Common myeloid progenitor, CD34-positive (primary cell): ENCODE measurements around the gene ATP2A2.

Experiments
- CTCF ChIA-PET: fragments of 350-600 bp; sonication (Branson Sonifier 250); formaldehyde crosslinking; loops from one replicate; lab custom pipeline; 2021; ENCODE audit warnings: antibody characterized with exemption; lab: Charles Lee
- POLR2A ChIA-PET: fragments of 350-600 bp; sonication (Branson Sonifier 250); formaldehyde crosslinking; loops from one replicate; lab custom pipeline; 2021; ENCODE audit warnings: antibody characterized with exemption; lab: Charles Lee
- DNase-seq, 3 donors: peaks; one replicate each; pipeline versions ENCODE4 v3.0.0 to v3.0.0-alpha.2; 2013
- H3K27ac ChIP-seq, 2 experiments: 1 replicate in 1 of 2; 2 replicates in 1 of 2; pipeline ENCODE4 v1.7.0; 2013; ENCODE audit warnings: inconsistent platforms in 2 of 2, low read length in 2 of 2, mild to moderate bottlenecking in 2 of 2, low read depth in 1 of 2, moderate library complexity in 1 of 2; ENCODE audit not compliant: severe bottlenecking in 2 of 2, insufficient read depth in 1 of 2, poor library complexity in 1 of 2
- H3K27me3 ChIP-seq, 5 experiments: replicated peaks in 2 of 5; 1 replicate in 3 of 5; 2 replicates in 2 of 5; pipeline versions ENCODE4 v1.6.1 to v1.7.0; 2013; ENCODE audit warnings: low read length in 4 of 5, mild to moderate bottlenecking in 2 of 5, moderate library complexity in 2 of 5, inconsistent platforms in 1 of 5; ENCODE audit not compliant: insufficient read depth in 5 of 5, control insufficient read depth in 4 of 5
- H3K36me3 ChIP-seq, 4 experiments: 1 replicate in 2 of 4; 2 replicates in 2 of 4; pipeline versions ENCODE4 v1.6.1 to v1.7.0; 2013; ENCODE audit warnings: low read length in 3 of 4, control low read depth in 1 of 4, mild to moderate bottlenecking in 1 of 4; ENCODE audit not compliant: control insufficient read depth in 4 of 4, insufficient read depth in 4 of 4
- H3K4me1 ChIP-seq, 4 experiments: 1 replicate in 3 of 4; 2 replicates in 1 of 4; pipeline versions ENCODE4 v1.6.1 to v1.7.1; 2013; ENCODE audit warnings: low read length in 3 of 4, mild to moderate bottlenecking in 3 of 4, control low read depth in 1 of 4, inconsistent platforms in 1 of 4, moderate library complexity in 1 of 4; ENCODE audit not compliant: control insufficient read depth in 4 of 4, insufficient read depth in 4 of 4; ENCODE audit errors: control extremely low read depth in 1 of 4
- H3K4me3 ChIP-seq, 7 experiments: 1 replicate in 4 of 7; 2 replicates in 3 of 7; pipeline versions ENCODE4 v1.5.1 to v1.7.0; 2013; ENCODE audit warnings: mild to moderate bottlenecking in 7 of 7, low read length in 6 of 7, moderate library complexity in 6 of 7, inconsistent platforms in 2 of 7, low read depth in 2 of 7, control low read depth in 1 of 7; ENCODE audit not compliant: insufficient read depth in 4 of 7, control insufficient read depth in 1 of 7; ENCODE audit errors: extremely low read depth in 1 of 7
- H3K9me3 ChIP-seq, 5 experiments: 1 replicate in 4 of 5; 2 replicates in 1 of 5; pipeline versions ENCODE4 v1.6.1 to v1.7.1; 2013; ENCODE audit warnings: low read length in 4 of 5, mild to moderate bottlenecking in 2 of 5, inconsistent platforms in 1 of 5, low read depth in 1 of 5, moderate library complexity in 1 of 5; ENCODE audit not compliant: control insufficient read depth in 4 of 5, insufficient read depth in 2 of 5; ENCODE audit errors: control extremely low read depth in 1 of 5
- WGBS: methylation state at CpG from one replicate; pipeline ENCODE4 v1.1.5; 2013; ENCODE audit not compliant: insufficient coverage; 5-methylcytosine and 5-hydroxymethylcytosine counted together

Gene ATP2A2

DNA sequence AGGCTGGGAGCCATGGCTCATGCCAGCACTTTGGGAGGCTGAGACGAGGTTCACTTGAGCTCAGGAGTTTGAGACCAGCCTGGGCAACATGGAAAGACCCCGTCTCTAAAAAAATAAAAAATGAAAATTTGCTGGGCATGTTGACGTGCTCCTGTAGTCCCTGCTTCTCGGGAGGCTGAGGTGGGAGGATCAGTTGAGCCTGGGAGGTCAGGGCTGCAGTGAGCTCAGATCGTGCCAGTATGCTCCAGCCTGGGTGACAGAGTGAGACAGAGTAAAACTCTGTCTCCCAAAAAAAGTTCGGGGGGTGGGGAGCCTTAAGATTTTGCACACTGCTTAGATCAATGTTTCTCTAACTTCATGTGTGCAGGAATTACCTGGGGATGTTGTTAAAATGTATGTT lies 30.9 kb downstream of the ATP2A2 start:
- Histone ChIP-seq H3K4me1 (peaks cover 2 to 33% (median 18%) of the 10 kb centered on the region in 4 experiments), H3K27me3 (no peaks in the 10 kb centered on the region), H3K9me3 (no peaks in the 10 kb centered on the region), H3K4me3 (no peak overlapping the region), H3K36me3 (peaks cover 0 to 25% (median 18%) of the 10 kb centered on the region in 4 experiments), H3K27ac (no peak overlapping the region)
- 98% methylated on average over 5 of the region's 6 CpGs for WGBS
- no peak for DNase-seq
- POLR2A ChIA-PET, result interaction anchor here (1.2 kb wide), 1 partner anchor 24 kb away, joined by 4 read pairs; no protein-coding TSS in a partner anchor
- CTCF ChIA-PET, result interaction anchor here (0.6 to 2.2 kb wide), 4 partner anchors 9 to 132 kb away, joined by 3 to 4 read pairs (median 3); no protein-coding TSS in a partner anchor

DNA sequence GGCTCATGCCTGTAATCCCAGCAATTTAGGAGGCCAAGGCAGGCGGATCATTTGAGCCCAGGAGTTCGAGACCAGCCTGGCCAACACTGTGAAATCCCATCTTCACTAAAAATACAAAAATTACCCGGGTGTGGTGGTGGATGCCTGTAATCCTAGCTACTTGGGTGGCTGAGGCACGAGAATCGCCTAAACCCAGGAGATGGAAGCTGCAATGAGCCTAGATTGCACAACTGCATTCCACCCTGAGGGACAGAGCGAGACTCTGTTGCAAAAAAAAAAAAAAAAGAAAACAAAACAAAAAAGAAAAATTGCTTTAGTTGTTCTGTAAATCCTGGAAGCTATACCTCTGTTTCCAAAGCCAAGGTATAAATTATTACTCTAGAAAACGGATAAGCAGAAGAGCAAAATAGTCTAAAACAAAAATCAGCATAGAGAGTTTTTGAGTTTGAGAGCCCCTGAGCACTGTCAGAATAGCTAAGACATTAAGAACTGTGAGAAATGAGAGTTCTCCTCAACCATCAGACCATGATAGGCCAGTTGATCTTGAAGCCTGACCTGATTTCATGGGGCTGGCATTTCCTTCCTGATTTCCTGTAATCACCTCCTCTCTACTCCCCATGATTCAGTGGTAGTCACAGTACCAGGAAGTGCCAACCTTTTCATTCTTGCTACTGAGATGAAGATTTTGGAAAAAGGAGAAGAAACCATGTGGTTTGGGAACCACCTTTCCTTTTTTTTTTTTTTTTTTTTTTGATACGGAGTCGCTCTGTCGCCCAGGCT lies 31.7 kb downstream of the ATP2A2 start:
- peaks cover 1 to 21% (median 17%) of the 10 kb centered on the region in 4 experiments for H3K36me3 ChIP-seq
- H3K27me3 ChIP-seq, result no peaks in the 10 kb centered on the region
- no peak overlapping the region for H3K4me3 ChIP-seq
- H3K27ac ChIP-seq, result peak overlapping the region in 1 of 2 experiments; percentile 36
- DNase-seq, result peak in 2 of 3 donors; percentile 34 to 43
- 89% methylated on average over 3 of the region's 10 CpGs for WGBS
- POLR2A ChIA-PET, result interaction anchor here (0.6 to 1.2 kb wide), 2 partner anchors 23 to 197 kb away, joined by 3 to 4 read pairs; no protein-coding TSS in a partner anchor
- peaks cover 5 to 34% (median 20%) of the 10 kb centered on the region in 4 experiments for H3K4me1 ChIP-seq
- no peaks in the 10 kb centered on the region for H3K9me3 ChIP-seq
- CTCF ChIA-PET, result interaction anchor here (0.6 to 2.2 kb wide), 4 partner anchors 9 to 132 kb away, joined by 3 to 4 read pairs (median 3); no protein-coding TSS in a partner anchor

DNA sequence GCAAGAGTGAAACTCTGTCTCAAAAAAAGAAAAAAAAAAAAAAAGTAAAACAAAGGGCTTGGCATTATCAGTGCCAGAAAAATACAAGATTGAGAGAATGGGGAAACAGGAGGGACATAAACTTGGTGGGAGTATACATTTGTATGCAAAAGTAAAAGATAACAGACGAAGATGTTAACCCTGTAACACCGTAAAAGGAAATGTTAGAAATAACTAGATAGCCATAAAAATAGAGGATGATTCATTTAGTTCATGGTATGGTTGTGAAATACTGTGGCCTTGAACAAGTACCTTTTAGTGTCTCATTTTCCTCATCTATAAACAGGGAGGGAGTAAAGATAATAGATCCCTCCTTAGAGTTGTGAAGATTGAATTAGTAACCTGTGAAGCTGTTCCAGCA lies 33.3 kb downstream of the ATP2A2 start:
- Histone ChIP-seq H3K27me3 (no peaks in the 10 kb centered on the region), H3K4me1 (peaks cover 5 to 34% (median 20%) of the 10 kb centered on the region in 4 experiments), H3K4me3 (no peak overlapping the region), H3K9me3 (no peaks in the 10 kb centered on the region), H3K27ac (no peak overlapping the region), H3K36me3 (peaks cover 12 to 26% (median 19%) of the 10 kb centered on the region in 4 experiments)
- WGBS, result 93% methylated on average over 2 of the region's 2 CpGs
- POLR2A ChIA-PET, result interaction anchor here (0.6 kb wide), 1 partner anchor 21 kb away, joined by 3 read pairs; no protein-coding TSS in a partner anchor
- CTCF ChIA-PET, result no interaction called here
- peak in 2 of 3 donors; percentile 19 to 29 for DNase-seq

DNA sequence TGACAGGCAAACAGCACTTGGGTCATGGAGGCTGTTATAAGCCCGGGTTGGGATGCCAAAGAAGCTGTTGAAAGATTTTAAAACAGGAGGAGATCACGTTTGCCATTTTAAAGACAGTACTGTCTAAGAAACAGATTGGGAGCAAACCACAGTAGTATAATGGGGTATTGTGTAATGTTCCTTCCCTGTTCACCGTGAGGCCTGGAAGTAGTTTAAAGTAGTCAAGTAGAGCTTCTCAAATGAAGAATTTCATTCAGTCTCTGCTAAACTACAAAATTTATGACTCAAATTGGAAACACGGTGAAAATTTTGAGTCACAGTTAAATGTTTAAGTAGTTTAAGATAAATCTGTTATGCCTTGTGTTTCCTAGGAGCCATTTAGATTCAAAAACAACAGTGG lies 35.8 kb downstream of the ATP2A2 start:
- 50% methylated on average over 2 of the region's 4 CpGs for WGBS
- Histone ChIP-seq H3K9me3 (no peaks in the 10 kb centered on the region), H3K4me3 (no peak overlapping the region), H3K27ac (peak overlapping the region in 1 of 2 experiments; percentile 37), H3K36me3 (peaks cover 15 to 29% (median 20%) of the 10 kb centered on the region in 4 experiments), H3K4me1 (peaks cover 5 to 31% (median 16%) of the 10 kb centered on the region in 4 experiments), H3K27me3 (no peaks in the 10 kb centered on the region)
- DNase-seq, result peak in 2 of 3 donors; percentile 25 to 35
- ChIA-PET CTCF (interaction anchor here (1.0 to 1.4 kb wide), 3 partner anchors 9 to 104 kb away, joined by 3 to 6 read pairs (median 3); no protein-coding TSS in a partner anchor), POLR2A (no interaction called here)

DNA sequence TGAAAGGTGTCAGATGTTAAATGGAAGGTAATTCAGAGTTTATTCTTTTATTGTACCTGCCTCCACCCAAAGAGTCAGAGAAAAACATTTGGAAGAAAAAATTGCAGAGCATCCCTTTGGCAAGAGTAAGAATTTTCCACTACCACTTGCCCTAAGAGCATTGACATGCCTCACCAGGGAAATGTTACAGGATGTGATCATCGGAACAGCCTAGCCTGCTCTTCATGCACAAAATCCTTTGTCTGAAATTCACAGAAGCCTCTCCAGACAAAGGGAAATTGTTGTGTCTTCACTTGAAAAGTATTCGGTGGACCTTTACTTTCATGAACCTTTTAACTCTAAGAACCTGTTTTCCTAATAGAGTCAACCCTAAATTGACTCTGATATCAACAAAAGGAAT lies 36.9 kb downstream of the ATP2A2 start:
- DNase-seq, result no peak
- no peaks in the 10 kb centered on the region for H3K27me3 ChIP-seq
- H3K4me1 ChIP-seq, result peaks cover 5 to 20% (median 10%) of the 10 kb centered on the region in 4 experiments
- no peaks in the 10 kb centered on the region for H3K9me3 ChIP-seq
- POLR2A ChIA-PET, result no interaction called here
- no peak overlapping the region for H3K4me3 ChIP-seq
- CTCF ChIA-PET, result interaction anchor here (1.4 to 1.5 kb wide), 2 partner anchors 8 to 21 kb away, joined by 3 to 6 read pairs; no protein-coding TSS in a partner anchor
- H3K36me3 ChIP-seq, result peaks cover 16 to 29% (median 21%) of the 10 kb centered on the region in 4 experiments
- H3K27ac ChIP-seq, result no peak overlapping the region
- WGBS, result 100% methylated on average over 2 of the region's 2 CpGs

DNA sequence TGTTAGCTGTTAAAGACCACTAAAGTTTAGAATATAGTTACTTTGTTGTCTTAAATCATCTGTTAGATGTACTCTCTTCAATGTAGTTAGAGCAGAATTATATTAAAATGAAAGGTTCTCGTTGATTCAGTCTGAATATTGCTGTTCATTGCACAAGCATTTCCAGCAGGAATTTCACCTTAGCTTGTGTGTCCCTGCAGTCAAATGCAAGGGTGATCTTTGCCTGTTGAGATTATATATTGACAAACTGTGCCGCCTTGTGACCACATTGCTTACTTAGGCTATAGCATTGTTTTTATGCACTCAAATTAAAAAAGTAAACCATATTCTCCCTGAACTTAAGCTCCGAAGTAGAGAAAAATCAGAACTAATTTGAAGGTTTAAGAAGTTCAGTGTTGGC lies 39.5 kb downstream of the ATP2A2 start:
- H3K9me3 ChIP-seq, result no peaks in the 10 kb centered on the region
- POLR2A ChIA-PET, result interaction anchor here (0.6 kb wide), 2 partner anchors 28 to 39 kb away, joined by 3 read pairs; no protein-coding TSS in a partner anchor
- WGBS, result 100% methylated on average over 2 of the region's 3 CpGs
- H3K27ac ChIP-seq, result no peak overlapping the region
- DNase-seq, result no peak
- no peaks in the 10 kb centered on the region for H3K27me3 ChIP-seq
- peaks cover 24 to 47% (median 28%) of the 10 kb centered on the region in 4 experiments for H3K36me3 ChIP-seq
- CTCF ChIA-PET, result interaction anchor here (1.7 to 3.2 kb wide), 3 partner anchors 11 to 15 kb away, joined by 5 to 24 read pairs (median 6); no protein-coding TSS in a partner anchor
- no peak overlapping the region for H3K4me3 ChIP-seq
- peaks cover 5 to 9% (median 7%) of the 10 kb centered on the region in 4 experiments for H3K4me1 ChIP-seq
